Psoas muscle (tissue), 8 donors: Measurements from ENCODE around the gene AARS1. TPM values are rescaled to one million over a fixed set of nuclear protein-coding genes. Genes with fewer than 3 reads are reported as not detected.
A peak's percentile ranks its signal among the peaks of the same experiment; 100 is the strongest.
"Not testable (repeated sequence)": the region's sequence is repeated elsewhere in the genome, so short reads cannot be mapped to it uniquely, and the experiment has no call there.

Experiments used
- ATAC-seq, 4 donors: fragments of 200-7000 bp; cut with Tn5 transposase; one replicate each; pipeline ENCODE4 v1.9.1; 2020; ENCODE audit warnings: moderate library complexity in 3 of 4, mild to moderate bottlenecking in 2 of 4
- DNase-seq, 2 donors: peaks; one replicate each; pipeline ENCODE4 v3.0.0-alpha.2; 2020
- H3K27ac ChIP-seq: fragments of 200-600 bp; one replicate; pipeline ENCODE4 v1.8.0; 2022
- H3K27me3 ChIP-seq, 3 donors: fragments of 200-600 bp in 1 of 3; one replicate each; pipeline versions ENCODE4 v1.6.1 to v1.8.0; 2013 to 2022; ENCODE audit warnings: low read length in 2 of 3, mild to moderate bottlenecking in 2 of 3, moderate library complexity in 1 of 3; ENCODE audit not compliant: insufficient read depth in 3 of 3
- H3K36me3 ChIP-seq, 2 donors: fragments of 200-600 bp in 1 of 2; one replicate each; pipeline versions ENCODE4 v1.6.1 to v1.8.0; 2013 to 2022; ENCODE audit warnings: low read depth in 1 of 2, mild to moderate bottlenecking in 1 of 2, moderate library complexity in 1 of 2; ENCODE audit not compliant: insufficient read depth in 1 of 2
- H3K4me1 ChIP-seq: fragments of 200-600 bp; one replicate; pipeline ENCODE4 v1.8.0; 2022
- H3K4me3 ChIP-seq: fragments of 200-600 bp; one replicate; pipeline ENCODE4 v1.8.0; 2022; ENCODE audit warnings: mild to moderate bottlenecking
- H3K9me3 ChIP-seq: fragments of 200-600 bp; one replicate; pipeline ENCODE4 v1.8.0; 2022
- WGBS, 3 donors: extraction: QIAGEN DNeasy Blood & Tissue Kit; methylation state at CpG; one replicate each; pipeline versions ENCODE4 v1.1.6 to v1.1.7; 2013; 5-methylcytosine and 5-hydroxymethylcytosine counted together
- intact Hi-C, 2 donors: fragments of 100-400 bp; cut with DNase I; formaldehyde crosslinking; loops; one replicate each; pipeline versions ENCODE4 v1.11.0 to v1.14.2; 2022
- polyA plus RNA-seq, 3 donors: library from polyadenylated mRNA; stranded (reverse); fragments of 200-250 nt; gene quantifications; one replicate each; pipeline ENCODE4 v1.2.3, GENCODE V29; 2013
- total RNA-seq, 4 donors: library from RNA; stranded (reverse); fragmentation: NEBNext Ultra II Directional in 2 of 4; extraction: Animal tissue kit (Norgen Biotek cat#: 25700) in 2 of 4; gene quantifications; one replicate each; pipeline versions ENCODE4 v1.2.1 to v1.2.4, GENCODE V29; 2021 to 2023
- donor health status: healthy with polysubstance abuse.
- donor health status: DM: no; HTN: no; CAD: no; lungs with moderate emphysema.
- donor health status: Bipolar disorder and iron deficiency.
- donor health status: healthy.
- donor health status: DM: yes; HTN: yes; CAD: no.
- donor health status: DM: no; HTN: no; CAD: no.
- donor health status: DM: no; HTN: no; CAD: no.
- donor health status: DM: yes; HTN: yes; CAD: no.

Gene AARS1
- total and polyA plus RNA-seq, 7 donors = 37.4 to 86.3 (median 63.9) TPM

DNA sequence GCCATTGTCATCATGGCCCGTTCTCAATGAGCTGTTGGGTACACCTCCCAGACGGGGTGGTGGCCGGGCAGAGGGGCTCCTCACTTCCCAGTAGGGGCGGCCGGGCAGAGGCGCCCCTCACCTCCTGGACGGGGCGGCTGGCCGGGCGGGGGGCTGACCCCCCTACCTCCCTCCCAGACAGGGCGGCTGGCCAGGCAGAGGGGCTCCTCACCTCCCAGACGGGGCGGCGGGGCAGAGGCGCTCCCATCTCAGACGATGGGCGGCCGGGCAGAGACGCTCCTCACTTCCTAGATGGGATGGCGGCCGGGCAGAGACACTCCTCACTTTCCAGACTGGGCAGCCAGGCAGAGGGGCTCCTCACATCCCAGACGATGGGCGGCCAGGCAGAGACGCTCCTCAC, 64.7 kb downstream of the AARS1 start:
- H3K4me3 ChIP-seq, H3K27ac ChIP-seq, H3K4me1 ChIP-seq, H3K27me3 ChIP-seq, H3K9me3 ChIP-seq, ATAC-seq, intact Hi-C loops: not testable (repeated sequence)
- 94 to 96% (median 96%) methylated on average over 10 to 19 of the region's 24 CpGs for WGBS, 3 donors
- DNase-seq = peak in 1 of 2 donors; percentile 52
- H3K36me3 ChIP-seq = peaks cover 0 to 50% of the 10 kb centered on the region in 2 donors

DNA sequence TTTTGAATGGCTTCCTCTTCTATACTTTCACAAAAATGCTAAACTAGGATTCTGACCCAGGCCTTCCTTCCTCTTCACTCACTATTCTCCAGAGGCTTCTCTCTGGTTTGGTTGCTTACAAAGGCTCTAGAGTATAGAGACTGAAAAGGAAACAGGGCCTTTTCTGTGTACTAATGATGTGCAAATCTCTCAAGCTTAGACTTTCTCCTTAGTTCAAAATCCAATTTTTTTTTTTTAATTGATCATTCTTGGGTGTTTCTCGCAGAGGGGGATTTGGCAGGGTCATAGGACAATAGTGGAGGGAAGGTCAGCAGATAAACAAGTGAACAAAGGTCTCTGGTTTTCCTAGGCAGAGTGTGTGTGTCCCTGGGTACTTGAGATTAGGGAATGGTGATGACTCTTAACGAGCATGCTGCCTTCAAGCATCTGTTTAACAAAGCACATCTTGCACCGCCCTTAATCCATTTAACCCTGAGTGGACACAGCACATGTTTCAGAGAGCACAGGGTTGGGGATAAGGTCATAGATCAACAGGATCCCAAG, 65.3 kb downstream of the AARS1 start:
- intact Hi-C loops, H3K4me1 ChIP-seq, H3K27ac ChIP-seq, ATAC-seq, H3K27me3 ChIP-seq, H3K4me3 ChIP-seq, H3K9me3 ChIP-seq, DNase-seq: not testable (repeated sequence)
- H3K36me3 ChIP-seq = peaks cover 0 to 51% of the 10 kb centered on the region in 2 donors
- WGBS, 3 donors = 67 to 78% (median 76%) methylated on average over 1 of the region's 3 CpGs

DNA sequence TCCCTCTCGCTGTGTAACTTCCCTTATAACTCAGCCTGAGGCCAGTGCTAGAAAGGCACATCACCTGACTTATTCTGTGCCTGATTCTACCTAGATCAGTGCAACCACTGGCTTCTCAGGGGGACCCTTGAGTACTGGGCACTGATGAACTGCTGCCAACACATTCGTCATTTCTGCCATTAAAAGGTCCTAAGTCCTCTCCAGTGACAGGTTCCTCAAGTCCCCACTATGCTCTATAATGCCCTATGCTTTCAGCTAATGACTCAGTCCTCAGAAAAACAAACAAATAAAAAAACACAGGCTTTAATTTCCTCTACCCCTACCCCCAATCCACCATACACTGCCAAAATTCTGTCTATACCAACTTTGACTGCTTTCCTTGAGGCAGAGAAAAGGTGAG, 66.1 kb downstream of the AARS1 start:
- H3K36me3 ChIP-seq = peaks cover 0 to 43% of the 10 kb centered on the region in 2 donors
- intact Hi-C loops, ATAC-seq, H3K9me3 ChIP-seq, DNase-seq, H3K27me3 ChIP-seq, H3K4me3 ChIP-seq, H3K27ac ChIP-seq, H3K4me1 ChIP-seq: not testable (repeated sequence)
- 82 to 100% (median 86%) methylated on average over 1 of the region's 2 CpGs for WGBS, 3 donors

DNA sequence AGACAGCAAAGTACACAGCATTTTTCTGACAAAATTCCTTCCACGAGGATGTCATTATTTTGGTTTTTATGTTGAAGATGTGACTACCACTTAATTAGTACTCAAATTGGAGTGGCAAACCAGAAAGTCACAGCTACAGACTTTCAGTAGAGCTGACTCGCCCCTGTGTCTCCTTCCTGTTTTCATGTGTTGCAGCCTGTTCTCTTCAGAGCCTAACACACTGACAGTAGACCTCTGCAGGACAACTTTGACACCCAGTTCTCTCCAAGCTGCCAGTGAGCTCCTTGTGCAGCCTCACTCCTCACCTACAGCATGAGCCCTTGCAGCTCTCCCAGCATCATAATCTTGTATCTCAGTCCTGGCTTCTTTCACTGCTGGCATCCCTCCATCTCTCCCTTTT, 66.7 kb downstream of the AARS1 start:
- intact Hi-C loops, H3K9me3 ChIP-seq, H3K4me1 ChIP-seq, H3K27me3 ChIP-seq, ATAC-seq, DNase-seq, H3K4me3 ChIP-seq, H3K27ac ChIP-seq: not testable (repeated sequence)
- WGBS, 3 donors = 77 to 89% (median 79%) methylated on average over 1 to 2 of the region's 2 CpGs
- H3K36me3 ChIP-seq = peaks cover 0 to 38% of the 10 kb centered on the region in 2 donors

DNA sequence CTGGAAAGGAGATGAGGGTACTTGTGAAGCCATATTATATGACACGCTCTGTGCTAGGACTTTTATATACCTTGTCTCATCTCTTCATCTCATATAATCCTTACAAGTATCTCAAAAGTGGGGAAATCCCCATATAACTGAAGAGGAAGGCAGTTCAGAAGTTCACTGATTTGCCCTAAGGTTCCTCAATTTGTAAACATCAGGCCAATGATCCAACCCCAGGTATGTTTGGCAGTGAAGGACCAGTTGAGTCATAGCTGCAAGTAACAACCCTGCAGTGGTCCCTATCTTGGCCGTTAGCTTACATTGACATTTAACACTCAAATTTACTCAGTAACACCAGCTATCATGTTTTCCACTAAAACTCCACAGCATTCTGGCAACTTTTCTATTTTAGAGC, 70.7 kb downstream of the AARS1 start:
- H3K27me3 ChIP-seq, DNase-seq, H3K9me3 ChIP-seq, H3K4me1 ChIP-seq, H3K27ac ChIP-seq, H3K4me3 ChIP-seq, ATAC-seq, intact Hi-C loops: not testable (repeated sequence)
- 85 to 89% (median 86%) methylated on average over 2 of the region's 2 CpGs for WGBS, 3 donors
- peaks cover 0 to 22% of the 10 kb centered on the region in 2 donors for H3K36me3 ChIP-seq

DNA sequence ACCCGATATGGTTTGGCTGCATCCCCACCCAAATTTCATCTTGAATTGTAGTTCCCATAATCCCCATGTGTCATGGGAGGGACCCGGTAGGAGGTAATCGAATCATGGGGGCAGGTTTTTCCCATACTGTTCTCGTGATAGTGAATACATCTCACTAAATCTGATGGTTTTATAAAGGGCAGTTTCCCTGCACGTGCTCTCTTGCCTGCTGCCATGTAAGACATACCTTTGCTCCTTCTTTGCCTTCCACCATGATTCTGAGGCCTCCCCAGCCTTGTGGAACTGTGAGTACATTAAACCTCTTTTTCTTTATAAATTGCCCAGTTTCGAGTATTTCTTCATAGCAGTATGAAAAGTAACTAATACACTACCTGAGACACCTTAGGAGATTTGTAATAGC, 82.9 kb downstream of the AARS1 start:
- ATAC-seq, H3K27me3 ChIP-seq, H3K27ac ChIP-seq, H3K36me3 ChIP-seq, intact Hi-C loops, H3K9me3 ChIP-seq, DNase-seq, H3K4me1 ChIP-seq, H3K4me3 ChIP-seq: not testable (repeated sequence)
- 90 to 93% (median 90%) methylated on average over 3 to 6 of the region's 6 CpGs for WGBS, 3 donors

DNA sequence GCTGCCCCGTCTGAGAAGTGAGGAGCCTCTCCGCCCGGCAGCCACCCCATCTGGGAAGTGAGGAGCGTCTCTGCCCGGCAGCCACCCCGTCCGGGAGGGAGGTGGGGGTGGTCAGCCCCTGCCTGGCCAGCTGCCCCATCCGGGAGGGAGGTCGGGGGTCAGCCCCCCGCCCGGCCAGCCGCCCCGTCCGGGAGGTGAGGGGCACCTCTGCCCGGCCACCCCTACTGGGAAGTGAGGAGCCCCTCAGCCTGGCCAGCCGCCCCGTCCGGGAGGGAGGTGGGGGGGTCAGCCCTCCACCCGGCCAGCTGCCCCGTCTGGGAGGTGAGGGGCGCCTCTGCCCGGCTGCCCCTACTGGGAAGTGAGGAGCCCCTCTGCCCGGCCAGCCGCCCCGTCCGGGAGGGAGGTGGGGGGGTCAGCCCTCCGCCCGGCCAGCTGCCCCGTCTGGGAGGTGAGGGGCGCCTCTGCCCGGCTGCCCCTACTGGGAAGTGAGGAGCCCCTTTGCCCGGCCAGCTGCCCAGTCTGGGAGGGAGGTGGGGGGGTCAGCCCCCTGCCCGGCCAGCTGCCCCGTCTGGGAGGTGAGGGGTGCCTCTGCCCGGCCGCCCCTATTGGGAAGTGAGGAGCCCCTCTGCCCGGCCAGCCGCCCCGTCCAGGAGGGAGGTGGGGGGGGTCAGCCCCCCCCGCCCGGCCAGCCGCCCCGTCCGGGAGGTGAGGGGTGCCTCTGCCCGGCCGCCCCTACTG, 84.5 kb downstream of the AARS1 start:
- intact Hi-C loops, ATAC-seq, H3K4me3 ChIP-seq, H3K27me3 ChIP-seq, DNase-seq, H3K36me3 ChIP-seq, H3K4me1 ChIP-seq, H3K27ac ChIP-seq, H3K9me3 ChIP-seq: not testable (repeated sequence)
- WGBS, 3 donors = 95 to 97% (median 96%) methylated on average over 11 to 30 of the region's 46 CpGs

DNA sequence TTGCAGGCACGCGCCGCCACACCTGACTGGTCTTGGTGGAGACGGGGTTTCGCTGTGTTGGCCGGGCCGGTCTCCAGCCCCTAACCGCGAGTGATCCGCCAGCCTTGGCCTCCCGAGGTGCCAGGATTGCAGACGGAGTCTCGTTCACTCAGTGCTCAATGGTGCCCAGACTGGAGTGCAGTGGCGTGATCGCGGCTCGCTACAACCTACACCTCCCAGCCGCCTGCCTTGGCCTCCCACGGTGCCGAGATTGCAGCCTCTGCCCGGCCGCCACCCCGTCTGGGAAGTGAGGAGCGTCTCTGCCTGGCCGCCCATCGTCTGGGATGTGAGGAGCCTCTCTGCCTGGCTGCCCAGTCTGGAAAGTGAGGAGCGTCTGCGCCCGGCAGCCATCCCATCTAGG, 85.3 kb downstream of the AARS1 start:
- H3K36me3 ChIP-seq, H3K9me3 ChIP-seq, H3K4me3 ChIP-seq, DNase-seq, ATAC-seq, H3K27me3 ChIP-seq, H3K4me1 ChIP-seq, intact Hi-C loops, H3K27ac ChIP-seq: not testable (repeated sequence)
- 94 to 97% (median 96%) methylated on average over 11 to 18 of the region's 29 CpGs for WGBS, 3 donors

DNA sequence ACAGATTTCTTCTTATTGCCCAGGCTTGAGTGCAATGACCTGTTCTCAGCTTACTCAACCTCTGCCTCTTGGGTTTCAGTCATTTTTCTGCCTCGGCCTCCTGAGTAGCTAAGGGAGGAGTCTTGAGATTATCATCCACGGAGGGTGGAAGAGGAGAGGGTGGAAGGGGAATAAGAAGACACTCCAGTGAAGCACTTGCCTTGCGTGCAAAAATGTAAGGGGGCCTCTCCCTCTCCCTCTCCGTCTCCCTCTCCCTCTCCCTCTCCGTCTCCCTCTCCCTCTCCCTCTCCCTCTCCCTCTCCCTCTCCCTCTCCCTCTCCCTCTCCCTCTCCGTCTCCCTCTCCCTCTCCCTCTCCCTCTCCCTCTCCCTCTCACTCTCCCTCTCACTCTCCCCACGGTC, 85.8 kb downstream of the AARS1 start:
- H3K36me3 ChIP-seq, H3K27me3 ChIP-seq, intact Hi-C loops, ATAC-seq, H3K4me1 ChIP-seq, H3K9me3 ChIP-seq, H3K4me3 ChIP-seq, DNase-seq, H3K27ac ChIP-seq: not testable (repeated sequence)
- WGBS, 3 donors = 65 to 83% (median 76%) methylated on average over 3 to 4 of the region's 7 CpGs
